Activated T-cell treated with anti-CD3 and anti-CD28 coated beads, Interleukin-2, amount 50 U/mL, for 1 hour (primary cell): ENCODE measurements around the gene MRM1.
A peak's percentile ranks its signal among the peaks of the same experiment; 100 is the strongest.
"Not testable (repeated sequence)": the region's sequence is repeated elsewhere in the genome, so short reads cannot be mapped to it uniquely, and the experiment has no call there.

Experiments
- DNase-seq: peaks from one replicate; pipeline ENCODE4 v3.0.0-alpha.2; 2020

Gene MRM1

DNA sequence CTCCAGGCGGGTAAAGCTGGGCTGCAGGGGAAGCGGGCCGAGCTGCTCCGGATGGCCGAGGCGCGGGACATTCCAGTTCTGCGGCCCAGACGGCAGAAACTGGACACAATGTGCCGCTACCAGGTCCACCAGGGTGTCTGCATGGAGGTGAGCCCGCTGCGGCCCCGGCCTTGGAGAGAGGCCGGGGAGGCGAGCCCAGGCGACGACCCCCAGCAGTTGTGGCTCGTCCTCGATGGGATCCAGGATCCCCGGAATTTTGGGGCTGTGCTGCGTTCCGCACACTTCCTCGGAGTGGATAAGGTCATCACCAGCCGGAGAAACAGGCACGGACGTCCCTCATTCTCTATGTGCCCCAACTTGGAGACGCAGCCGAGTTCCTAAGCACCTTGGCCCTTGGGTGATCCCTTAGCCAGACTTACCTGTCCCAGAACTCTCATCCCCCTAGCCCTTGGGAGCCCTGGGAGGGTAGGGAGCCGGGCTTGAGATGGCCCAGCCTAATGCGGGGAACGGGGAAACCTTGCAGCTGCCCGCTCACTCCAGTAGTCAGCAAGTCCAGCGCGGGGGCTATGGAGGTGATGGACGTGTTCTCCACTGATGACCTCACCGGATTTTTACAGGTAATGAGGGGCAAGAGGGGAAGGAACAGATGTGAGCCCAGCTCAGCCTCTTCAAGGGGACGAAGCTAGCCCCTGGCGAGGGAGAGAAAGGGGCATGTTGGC, 806 bp downstream of the MRM1 start:
- DNase-seq: peak; percentile 34

DNA sequence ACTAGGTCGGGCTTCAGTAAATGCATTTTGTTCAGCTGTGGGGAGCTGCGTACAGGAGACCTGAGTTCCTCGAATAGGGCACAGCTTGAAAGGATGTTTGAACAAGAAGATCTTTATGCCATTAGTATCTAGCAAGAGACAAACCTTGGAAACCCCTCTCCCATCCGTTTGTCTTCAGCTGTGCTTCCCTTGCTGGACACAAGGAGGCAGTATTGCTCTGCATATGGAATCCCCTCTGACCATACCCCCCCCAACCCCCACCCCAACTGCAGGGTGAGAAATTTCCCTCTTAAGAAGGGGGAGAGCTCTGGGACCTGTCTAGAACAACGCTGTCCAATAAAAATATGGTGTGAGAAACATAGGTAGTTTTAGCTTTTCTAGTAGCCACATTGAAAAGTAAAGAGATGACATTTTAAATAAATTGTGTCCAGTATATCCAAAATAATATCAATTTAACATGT, 1.6 kb downstream of the MRM1 start:
- DNase-seq: peak; percentile 65

DNA sequence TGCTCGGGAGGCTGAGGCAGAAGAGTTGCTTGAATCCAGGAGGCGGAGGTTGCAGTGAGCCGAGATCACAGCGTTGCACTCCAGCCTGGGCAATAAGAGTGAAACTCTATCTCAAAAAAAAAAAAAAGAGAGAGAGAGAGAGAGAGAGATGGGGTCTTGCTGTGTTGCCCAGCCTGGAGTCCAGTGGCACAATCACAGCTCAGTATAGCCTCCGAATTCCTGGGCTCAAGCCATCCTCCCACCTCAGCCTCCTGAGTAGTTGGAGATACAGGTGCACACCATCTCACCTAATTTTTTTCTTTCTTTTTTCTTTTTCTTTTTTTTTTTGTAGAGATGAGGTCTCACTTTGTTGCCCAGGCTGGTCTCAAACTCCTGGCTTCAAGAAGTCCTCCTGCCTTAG, 3.6 kb downstream of the MRM1 start:
- not testable (repeated sequence) for DNase-seq

DNA sequence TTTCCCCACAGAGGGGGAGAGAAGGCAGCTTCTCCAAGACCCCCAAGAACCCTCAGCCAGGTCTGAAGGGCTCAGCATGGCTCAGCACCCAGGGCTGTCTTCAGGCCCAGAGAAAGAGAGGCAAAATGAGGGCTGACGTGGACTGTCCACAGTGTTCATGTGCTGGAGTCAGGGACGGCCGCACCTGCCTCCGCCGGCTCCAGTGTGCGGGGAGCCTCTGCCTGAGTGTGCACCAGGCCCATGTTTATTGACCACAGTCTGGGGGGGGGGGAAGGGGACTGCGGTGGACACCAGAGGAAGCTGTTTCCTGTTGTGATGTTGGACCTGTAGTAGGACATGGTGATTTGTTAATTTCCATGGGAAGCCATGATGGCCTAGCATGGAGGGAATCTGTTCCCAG, 6.9 kb downstream of the MRM1 start:
- no peak for DNase-seq

DNA sequence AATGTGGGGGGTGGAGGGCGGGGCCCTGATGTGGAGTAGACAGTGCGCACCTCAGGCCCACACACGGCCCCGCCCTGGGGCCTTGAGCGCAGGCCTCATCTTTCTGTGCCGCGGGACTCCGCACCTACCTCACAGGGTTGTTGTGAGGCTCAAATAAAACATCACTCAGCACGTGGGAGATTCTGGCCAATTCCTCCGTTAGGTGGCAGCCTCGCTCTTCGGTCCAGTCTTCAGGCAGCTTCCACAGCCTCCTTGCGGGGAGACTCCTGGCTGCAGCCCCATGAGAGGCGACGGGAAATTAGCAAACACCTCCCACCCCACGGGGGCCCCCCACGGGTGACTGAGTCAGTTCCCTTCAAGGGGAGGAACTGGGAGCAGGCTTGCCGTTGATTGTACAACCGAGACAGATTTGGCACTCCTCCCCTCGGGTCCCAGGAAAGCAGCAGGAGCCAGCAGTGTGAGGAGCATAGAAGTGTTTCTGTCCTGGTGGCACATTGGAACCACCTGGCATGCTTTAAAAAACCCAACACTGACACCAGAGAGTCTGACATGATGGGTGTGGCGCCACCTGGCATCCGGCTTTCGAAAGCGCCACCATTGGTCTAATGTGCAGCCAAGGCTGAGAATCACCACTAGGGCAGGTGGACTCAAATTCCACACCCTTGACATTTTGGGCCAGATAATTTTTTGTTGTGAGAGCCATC, 7.6 kb downstream of the MRM1 start:
- no peak for DNase-seq

DNA sequence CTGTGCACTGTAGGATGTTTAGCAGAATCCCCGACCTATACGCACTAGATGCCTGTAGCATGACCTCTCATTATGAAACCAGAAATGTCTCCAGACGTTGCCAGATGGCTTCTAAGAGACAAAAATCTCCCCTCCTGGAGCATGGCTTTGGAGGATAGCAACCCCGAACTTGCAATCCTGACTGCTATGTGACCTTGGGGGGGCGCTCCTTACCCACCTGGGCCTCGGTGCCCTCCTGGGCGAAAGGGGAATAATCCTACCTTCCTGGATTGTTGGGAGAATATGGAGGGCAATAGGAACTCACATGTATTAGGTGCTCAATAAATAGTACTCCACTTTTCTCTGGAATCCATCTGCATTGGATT, 8.1 kb downstream of the MRM1 start:
- DNase-seq: no peak

DNA sequence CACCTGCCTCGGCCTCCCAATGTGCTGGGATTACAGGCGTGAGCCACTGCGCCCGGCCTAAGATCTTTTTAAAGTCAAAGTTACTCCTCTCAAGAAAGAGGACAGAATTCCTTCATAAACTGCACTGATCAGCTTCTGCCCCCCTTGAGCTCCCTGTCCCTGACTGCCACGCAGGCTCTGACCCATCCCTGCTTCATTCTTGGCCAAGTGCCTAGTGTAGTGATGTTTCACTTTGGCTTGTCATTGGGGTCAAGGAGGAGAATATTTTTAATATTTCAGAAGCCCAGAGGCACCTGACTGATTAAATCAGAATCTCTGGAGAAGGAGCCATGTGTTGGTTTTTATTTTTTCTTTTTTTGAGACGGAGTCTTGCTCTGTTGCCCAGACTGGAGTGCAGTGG, 9.1 kb downstream of the MRM1 start:
- DNase-seq: no peak

DNA sequence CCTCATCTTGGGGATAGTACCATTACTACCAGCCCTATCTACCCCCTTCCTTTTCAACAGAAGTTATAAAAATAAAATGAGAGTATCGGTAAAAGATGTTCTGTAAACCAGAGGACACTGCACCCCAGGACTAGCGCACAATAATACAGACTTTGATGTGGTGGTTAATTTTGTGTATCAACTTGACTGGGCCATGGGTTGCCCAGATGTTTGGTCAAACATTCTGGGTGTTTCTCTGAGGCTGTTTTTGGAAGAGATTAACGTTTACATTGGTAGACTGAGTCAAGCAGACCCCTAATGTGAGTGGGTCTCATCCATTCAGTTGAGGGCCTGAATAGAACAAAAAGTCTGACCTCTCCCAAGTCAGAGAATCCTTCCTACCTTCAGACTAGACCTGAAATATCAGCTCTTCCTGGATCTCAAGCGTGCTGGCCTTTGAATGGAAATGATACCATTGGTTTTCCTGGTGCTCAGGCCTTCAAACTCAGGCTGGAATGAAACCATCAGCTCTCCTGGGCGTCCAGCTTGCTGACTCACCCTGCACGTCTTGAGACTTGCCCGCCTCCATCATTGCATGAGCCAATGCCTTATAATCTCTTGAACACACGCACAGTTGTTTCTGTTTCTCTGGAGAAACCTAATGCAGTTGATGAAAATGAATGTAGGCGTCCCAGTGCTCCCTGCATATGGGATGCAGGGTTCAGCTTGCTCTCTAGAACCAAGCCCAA, 10.1 kb downstream of the MRM1 start:
- DNase-seq: no peak

DNA sequence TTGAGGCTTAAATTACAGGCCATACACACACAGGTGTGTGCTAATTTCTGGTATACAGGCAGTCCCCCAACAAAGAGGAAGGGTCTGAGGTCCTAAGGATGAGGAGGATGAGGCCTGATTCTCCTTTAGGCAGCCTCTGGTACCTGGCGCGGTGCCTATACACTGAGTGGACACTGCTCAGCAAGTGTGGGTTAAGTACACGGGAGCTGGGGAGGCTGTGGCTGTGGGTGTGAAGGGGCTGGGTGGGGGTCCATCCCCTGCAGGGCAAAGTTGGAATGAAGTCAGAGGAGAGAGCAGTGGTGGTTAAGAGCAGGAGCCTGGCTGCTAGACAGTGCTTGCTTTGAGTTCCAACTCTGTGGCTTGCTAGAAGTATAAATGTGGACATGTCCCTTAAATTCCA, 10.9 kb downstream of the MRM1 start:
- DNase-seq: no peak

DNA sequence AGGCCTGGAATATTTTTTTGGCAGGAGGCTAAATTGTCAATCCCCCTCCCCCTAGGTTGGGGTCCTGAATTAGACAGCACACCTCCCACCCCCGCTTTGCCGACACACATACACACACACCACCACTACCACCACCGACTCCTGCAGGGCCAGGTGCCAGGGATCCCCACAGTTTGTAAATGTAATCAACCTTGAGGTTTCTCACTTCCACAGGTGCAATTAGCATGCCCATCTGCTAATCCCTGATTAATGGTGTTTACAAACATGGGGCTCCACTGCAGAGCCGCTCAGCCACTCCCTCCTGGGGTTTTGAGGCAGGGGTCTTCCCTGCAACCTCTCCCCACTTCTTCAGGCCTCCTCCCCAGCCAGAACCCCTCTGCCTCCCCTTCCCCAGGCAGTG, 11.8 kb downstream of the MRM1 start:
- DNase-seq: no peak

DNA sequence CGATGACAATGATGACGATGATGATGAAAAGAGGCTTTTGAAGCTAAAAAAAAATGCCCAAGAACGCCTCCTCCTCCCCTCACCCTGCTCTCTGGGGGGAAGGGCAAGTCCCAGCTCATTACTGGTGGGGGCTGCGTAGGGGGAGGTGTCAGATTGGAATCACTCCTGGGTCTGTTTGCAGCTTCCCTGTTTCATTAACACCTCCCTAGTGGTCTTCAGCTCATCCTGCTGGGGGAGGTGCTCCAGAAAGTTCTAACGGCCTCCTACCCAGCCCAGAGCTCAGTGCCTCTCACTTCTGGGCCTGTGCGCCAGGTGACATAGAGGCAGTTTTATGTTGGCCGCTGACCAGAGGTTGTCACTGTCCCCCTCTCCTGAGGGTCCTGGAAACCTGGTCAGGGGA, 12.7 kb downstream of the MRM1 start:
- no peak for DNase-seq

DNA sequence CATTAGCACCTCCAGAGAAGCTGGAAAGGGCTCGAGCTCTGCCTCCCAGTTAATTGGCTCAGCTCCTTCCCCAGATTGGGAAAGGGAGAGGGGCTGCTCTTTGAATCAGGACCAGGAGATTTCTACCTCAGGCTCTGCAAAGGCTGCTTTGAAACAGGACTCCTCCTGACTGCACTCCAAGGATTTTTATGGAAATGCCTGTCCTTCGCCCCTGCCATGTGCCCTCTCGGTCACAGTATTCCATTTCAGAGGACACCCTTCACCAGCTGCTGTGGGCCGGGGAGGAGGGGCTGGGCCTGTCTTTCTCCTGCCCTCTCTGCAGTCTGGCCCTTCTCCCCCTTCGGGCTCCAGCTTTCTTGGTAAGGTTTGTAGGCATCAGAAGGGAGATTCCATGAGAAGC, 13.6 kb downstream of the MRM1 start:
- DNase-seq: no peak

DNA sequence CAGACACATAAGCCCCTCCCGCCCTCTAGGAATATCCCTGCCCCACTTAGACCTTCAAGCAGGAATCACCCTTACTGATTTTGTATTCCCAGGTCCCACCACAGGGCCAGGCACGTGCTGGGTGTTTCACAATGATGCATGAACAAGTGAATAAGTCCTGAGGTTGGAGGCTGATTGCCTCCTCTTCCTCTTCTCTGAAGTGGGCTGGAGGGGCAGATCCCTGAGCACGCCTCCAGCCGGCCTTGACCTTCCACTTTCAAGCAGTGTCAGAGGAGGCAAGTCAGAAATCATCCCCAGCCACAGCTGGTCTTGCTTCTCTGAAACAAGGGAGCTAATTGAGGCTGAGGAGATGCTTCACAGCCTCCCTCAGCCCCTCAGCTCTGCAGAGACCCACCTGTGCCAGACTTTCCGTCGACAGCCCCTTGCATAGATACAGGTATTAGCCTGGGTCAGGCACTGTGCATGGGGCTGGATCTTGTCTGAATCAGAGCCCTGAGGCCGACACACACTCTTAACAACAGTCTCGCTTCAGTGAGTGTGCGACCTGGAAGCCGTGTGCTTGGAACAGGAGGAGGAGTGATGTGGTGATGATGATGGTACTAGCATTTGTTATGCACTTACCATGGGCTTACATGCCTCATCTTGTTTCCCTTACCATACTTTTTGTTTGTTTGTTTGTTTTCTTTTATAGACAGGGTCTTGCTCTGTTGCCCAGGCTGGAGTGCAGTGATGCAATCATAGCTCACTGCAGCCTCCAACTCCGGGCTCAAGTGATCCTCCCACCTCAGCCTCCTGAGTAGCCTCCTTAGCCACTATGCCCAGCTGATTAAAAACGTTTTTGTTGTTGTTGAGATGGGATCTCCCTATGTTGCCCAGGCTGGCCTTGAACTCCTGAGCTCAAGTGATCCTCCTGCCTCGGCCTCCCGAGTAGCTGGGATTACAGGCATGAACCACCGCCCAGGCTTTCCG, 15.0 kb downstream of the MRM1 start:
- DNase-seq: no peak

DNA sequence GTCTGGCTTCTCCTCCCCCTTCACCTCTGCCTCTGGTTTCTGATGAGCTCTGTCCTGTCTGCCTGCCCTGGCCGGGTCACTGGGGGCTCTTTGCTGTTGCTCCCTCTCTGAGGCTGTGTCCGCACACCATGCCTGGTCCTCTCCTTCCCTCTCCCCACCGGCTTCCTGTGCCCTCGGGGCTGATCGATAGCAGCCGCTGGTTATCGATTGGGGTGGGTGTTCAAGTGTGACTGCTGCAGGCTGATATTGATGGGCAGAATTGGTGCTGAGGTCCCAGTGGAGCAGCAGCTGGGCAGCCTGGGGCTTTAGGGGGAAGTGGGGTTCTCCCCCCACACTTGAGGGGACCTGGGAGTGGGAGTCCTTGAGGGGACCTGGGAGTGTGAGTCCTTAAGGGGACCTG, 16.4 kb downstream of the MRM1 start:
- no peak for DNase-seq

DNA sequence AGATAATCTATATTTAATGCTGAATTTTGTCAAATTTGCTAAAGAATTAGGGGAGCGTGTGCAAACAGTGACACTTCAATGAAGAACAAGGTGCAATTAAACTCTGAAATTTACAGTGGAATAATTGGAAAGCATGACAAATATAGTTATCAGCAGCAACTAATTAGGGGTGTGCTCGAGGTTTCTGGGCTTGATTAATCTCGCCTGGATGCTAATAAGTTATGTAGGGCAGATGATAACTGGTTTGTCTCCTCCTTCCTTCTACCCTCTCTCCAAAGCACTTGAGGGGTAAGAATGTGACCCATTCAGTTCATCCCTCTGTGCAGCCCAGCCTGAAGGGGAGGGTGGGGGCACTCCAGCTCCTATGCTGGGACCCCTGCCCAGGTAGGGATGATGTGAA, 21.9 kb downstream of the MRM1 start:
- DNase-seq: no peak

DNA sequence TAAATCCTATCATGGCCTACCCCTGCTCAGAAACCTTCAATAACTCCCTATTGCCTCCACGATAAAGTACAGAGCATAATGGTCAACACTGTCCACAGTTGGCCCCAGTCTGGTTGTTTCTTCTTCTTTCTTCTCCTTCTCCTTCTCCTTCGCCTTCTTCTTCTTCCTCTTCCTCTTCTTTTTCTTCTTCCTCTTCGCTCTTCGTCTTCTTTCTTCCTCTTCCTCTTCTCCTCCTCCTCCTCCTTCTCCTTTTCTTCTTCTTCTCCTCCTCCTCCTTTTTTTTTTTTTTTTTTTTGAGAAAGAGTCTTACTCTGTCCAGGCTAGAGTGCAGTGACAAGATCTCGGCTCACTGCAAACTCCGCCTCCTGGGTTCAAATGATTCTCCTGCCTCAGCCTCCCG, 23.8 kb downstream of the MRM1 start:
- DNase-seq: no peak

DNA sequence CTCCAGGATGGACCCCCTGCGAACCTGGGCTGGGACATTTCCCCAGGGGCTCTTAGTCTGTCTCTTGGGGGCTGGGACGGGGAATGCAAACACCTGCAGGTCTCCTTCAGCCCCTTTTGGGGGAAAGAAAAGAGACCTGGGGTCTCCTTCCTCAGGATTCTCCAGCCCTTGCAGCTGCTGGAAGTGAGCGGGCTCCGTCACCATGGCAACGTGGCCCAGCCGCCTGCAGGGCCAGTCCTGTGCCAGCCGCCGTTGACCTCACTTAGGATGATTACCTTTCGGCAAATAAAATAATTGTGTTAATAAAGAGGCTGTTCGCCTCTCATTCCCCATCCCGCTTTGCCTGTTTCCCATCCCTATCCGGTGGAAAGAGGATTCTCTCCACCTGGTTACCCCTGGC, 25.7 kb downstream of the MRM1 start:
- DNase-seq: no peak

DNA sequence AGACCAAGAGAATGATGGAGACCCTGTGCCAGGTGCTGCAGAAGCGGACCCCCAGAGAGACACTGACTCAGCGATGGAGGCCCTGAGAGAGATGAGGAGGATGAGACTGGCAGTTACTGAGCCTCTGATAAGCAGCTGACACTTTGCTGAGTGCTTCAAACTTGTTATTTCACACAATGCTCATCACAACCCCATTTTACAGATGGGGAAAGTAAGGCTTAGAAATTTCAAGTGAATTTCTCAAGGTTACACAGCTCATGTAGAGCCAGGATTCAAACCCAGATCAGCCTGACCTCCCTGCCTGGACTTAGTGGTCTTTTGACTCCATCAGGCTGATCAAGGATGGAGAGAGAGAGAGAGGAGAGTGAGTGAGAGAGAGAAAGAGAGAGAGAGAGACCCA, 27.2 kb downstream of the MRM1 start:
- no peak for DNase-seq

DNA sequence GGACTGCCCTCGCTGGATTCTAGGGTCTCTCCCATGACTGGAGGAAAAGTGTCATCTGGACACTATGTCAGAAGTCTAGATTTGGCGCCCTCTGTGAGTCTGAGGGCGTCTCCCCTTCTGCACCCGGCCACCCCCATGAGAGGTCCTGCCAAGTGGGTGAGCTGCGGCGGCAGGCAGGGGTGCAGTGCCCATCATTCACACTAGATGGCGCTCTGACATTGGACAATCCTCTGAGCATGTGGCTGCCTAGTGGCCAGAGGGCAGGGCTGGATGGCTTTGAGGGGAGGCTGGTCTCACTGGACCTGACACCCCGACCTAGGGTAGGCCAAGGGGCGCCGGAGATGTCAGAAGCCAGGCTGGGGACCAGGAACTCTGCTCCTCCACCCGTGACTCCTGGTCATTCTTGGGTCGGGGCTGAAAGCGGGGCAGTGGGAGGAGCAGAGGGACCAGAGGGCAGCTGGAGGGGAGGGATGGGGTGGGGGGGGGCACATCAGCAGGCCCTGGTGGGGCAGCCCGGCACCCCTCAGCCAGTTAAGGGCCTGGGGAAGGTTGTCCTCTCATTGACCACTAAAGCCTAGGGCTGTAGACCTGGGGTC, 28.0 kb downstream of the MRM1 start:
- DNase-seq: peak; percentile 84

DNA sequence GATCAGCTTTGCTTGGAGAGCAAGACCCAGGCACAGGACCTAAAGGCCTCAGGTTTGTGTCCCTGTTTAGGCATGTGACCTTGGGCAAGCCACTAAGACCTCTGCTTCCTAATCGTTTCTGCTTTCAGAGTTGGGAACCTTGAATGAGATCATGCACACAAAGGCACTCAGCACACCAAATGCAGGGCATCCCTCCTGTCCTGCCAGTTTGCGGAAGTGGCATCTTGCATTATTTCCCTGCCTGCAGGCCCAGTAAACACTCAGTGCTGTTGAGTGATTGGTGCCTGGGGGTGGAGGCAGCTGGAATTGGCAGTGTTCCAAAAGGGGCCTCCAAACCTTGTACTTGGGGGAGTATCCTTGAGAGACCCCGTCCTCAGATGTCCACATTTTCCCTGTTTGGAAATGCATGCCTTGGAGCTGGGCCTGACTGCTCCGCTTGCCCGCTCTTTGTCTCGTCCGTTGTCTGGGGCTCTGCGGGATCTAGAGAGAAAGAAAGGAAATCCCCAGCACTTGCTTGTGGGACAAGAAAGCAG, 28.7 kb downstream of the MRM1 start:
- no peak for DNase-seq

DNA sequence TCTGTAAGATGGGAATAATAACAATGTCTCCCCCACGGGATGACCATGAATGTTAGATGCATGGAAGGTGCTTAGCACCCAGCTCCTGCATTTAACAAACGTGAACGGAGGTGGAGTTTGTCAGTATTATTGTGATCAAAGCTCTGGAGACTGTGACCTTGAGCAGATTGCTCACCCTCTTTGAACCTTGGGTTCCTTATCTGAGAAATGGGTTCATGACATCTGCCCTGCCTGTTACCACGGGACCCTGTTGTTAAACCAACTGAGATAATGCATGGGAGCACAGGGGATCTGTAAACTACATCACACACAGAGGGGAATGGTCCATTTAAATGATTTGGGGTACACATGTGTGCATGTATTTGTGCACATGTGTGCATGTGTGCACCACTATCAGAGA, 29.6 kb downstream of the MRM1 start:
- DNase-seq: no peak
